Cardiac fibroblast (primary cell): ENCODE data around the gene ARG1.

Source experiments
- DNase-seq, 2 donors: peaks; one replicate each; pipeline versions ENCODE4 v3.0.0 to v3.0.0-alpha.2; 2010; ENCODE audit warnings: low read depth in 2 of 2
- H3K4me3 ChIP-seq, 2 donors: replicated peaks in 1 of 2; 1 replicate in 1 of 2; 2 replicates in 1 of 2; pipeline ENCODE4 v1.5.1; 2011; ENCODE audit warnings: low read depth in 2 of 2, low read length in 2 of 2, mild to moderate bottlenecking in 2 of 2, moderate library complexity in 1 of 2
- TF ChIP-seq, protein P1 (sequence below): IDR thresholded peaks from one replicate; pipeline ENCODE4 v1.5.1; 2011; ENCODE audit warnings: low read depth, mild to moderate bottlenecking, low read length, inconsistent platforms

Gene ARG1

DNA sequence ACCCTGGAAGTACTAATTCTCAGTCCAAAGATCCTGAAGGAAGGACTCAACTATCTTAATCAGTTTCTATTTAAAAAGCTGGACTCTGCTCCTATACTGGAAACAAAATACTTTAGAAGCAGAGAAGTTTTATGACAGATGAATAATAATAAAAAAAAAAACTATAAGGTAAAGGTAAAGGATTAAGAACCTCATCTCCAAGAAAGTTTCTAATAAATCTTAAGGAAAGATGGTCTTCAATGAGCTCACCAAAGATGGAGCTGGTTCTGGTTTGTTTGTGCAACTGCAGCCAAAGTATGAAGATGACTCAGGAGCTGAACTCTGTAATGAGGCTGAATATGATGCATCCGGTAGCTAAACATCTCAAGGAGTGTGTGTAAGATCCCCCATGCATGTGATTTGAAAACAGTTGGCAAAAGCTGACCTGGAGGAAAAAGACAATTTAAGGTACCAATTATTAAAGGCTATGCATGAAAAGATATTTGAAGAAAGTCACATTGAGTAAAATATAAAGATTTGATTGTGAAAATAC, 29.8 kb downstream of the ARG1 start:
- H3K4me3 ChIP-seq, result no peak overlapping the region
- peak; percentile 62 to 92 for DNase-seq
- TF ChIP-seq, protein P1, sequence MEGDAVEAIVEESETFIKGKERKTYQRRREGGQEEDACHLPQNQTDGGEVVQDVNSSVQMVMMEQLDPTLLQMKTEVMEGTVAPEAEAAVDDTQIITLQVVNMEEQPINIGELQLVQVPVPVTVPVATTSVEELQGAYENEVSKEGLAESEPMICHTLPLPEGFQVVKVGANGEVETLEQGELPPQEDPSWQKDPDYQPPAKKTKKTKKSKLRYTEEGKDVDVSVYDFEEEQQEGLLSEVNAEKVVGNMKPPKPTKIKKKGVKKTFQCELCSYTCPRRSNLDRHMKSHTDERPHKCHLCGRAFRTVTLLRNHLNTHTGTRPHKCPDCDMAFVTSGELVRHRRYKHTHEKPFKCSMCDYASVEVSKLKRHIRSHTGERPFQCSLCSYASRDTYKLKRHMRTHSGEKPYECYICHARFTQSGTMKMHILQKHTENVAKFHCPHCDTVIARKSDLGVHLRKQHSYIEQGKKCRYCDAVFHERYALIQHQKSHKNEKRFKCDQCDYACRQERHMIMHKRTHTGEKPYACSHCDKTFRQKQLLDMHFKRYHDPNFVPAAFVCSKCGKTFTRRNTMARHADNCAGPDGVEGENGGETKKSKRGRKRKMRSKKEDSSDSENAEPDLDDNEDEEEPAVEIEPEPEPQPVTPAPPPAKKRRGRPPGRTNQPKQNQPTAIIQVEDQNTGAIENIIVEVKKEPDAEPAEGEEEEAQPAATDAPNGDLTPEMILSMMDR, result no peak

DNA sequence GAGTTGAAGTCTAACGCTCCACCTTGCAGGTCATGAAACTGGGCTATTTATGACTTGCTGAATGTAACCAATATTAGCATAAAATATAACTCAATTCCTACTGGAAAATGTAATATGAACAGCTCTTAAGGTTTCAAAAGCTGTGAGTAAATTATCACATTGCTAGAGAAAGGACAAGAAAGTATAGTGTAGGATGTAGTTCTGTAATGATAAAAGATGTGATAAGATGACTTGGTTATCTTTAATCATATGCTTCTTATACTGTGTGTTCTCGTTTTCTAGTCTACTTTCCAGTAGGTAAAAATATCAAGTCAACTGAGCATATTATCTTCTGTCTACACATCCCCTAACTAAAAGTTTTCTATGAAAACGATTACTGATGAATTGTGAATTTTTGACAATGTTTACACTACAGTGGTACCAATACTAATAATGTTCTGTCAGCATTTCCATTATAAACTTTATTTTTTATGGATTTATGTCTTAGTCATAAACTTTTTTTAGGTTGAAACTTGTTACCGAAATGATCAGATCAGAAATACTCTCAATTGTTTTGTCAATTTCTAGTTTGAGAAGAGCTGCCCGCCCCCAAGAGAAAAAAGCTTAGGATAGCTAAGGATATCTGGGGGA, 40.4 kb downstream of the ARG1 start:
- no peak overlapping the region for H3K4me3 ChIP-seq
- TF ChIP-seq, protein P1, result no peak
- DNase-seq, result no peak

DNA sequence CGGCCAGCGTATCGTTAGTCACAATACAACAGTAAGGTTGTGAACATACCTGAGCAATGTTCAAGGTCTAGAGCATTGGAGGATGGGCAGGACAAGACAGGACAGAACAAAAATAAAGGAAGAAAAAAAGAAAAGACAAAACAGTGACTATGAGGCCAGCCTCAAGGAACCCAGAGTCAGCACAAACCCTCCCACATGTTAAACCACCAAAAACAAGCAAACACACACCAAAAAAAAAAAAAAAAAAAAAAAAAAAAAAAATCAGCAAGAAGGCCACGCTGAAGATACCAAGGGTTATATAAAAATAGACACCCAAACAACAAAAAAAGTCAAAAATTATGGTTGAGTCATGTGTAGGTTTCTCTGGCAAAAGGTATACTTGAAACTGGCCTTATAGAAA, 42.2 kb downstream of the ARG1 start:
- TF ChIP-seq, protein P1, result no peak
- DNase-seq, result no peak
- no peak overlapping the region for H3K4me3 ChIP-seq

DNA sequence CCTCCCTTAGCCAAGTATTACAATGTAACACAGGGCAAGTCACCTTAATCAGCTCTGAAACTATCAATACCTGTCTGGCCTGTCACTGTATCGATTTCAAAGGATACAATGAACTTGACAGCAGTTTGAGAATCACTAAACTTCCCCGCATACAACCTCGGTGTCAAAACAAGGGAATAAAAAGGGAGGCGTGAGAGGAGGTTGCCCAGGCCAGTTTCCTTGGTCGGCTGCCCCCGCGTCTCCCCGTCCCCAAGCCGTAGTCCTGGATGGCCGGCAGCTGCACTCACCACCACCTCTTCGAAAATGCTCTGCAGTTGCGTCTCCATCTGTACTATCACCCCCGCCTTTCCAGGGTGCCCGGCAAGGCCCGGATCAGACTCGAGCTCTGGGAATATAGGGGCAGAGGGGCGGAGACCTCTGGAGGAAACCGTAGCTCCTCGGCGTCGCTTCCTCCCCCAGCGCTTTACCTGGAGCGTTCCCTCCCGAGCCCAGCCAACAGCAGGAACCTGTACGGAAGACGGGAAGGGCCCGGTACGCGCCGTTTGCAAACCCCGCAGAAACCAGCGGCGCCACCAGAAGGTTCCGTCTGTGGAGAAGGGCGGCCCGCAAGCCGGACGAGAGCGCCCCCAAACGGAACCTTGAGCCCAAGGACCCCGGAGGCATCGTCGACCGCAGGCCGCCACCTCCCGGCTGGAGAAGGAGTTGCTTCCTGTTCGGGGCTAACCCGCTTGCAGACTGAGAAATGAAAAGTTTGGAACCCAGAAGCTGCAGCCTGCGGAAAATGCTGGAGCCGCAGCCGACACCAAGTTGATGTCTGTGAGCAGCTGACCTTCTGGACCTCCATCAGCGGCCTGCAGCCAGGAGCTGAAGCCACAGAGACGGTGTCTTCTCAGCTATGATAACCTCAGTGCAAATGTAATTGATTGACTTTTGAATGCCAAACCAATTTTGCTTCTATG, 55.0 kb downstream of the ARG1 start, which contains the start of gene MED23:
Gene MED23, minus strand, starts transcription at position 519 of the 959 bp plus-strand sequence. Its CDS starts 193 bp downstream, at position 326.
- H3K4me3 ChIP-seq, result peak within 1 kb of the TSS; percentile 78 to 87
- TF ChIP-seq, protein P1, result peak; percentile 99
- peak; percentile 96 to 97 for DNase-seq

DNA sequence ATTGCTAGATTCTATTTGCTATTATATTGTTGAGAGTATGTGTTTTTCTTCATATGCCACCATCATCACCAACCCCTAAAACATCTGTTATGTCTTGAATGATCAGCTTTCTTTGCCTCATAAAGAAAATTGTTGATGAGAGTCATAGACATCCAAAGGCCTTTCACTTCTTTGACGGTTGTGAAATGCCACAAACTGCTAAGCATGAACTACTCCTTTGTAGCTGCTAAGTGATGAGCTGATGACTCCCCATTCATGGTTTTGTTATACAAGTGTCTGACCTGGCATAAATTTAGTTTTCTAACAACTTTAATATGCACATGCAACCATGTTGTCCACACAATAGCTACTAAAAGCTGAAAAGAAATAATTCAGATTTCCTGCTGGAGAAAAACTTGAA, 55.7 kb downstream of the ARG1 start:
- no peak for DNase-seq
- TF ChIP-seq, protein P1, result no peak
- no peak overlapping the region for H3K4me3 ChIP-seq

DNA sequence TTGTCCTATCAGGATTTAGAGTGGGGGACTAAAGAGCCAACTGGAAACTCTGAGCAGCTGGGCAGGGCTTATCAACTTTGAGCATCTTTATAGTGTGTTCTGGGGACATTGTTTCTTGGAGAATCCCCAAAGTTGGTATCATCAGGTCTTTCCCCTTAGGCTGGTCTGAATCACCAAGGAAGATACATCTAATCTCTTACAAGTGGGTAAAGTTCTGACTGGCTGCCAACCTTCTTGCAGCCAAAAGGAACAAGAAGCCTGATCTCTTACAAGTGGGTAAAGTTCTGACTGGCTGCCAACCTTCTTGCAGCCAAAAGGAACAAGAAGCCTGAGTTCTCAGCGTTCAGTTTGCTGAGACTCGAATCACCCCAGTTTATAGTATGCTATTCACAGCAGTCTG, 56.6 kb downstream of the ARG1 start:
- no peak overlapping the region for H3K4me3 ChIP-seq
- TF ChIP-seq, protein P1, result no peak
- peak in 1 of 2 donors; percentile 16 for DNase-seq
